ENCODE measurements around the gene ARSG.

Gene ARSG

GRCh38 chr17:68456339-68457167 lies 165.3 kb downstream of the ARSG start:
- DNase-seq: no peak

GRCh38 chr17:68457168-68457538 lies 165.9 kb downstream of the ARSG start, which contains the start of gene WIPI1:
Gene WIPI1, minus strand, starts transcription at chr17:68457496. Its CDS starts 75 bp downstream, at chr17:68457421.
- no peak for DNase-seq

GRCh38 chr17:68457539-68458259 lies 166.4 kb downstream of the ARSG start:
- peak; percentile 99 for DNase-seq

- peak; percentile 44 for DNase-seq
Measured at GRCh38 chr17:68458260-68459036, 167.2 kb downstream of the ARSG start.

- peak; percentile 51 for DNase-seq
Measured at GRCh38 chr17:68459037-68459639, 167.8 kb downstream of the ARSG start.

GRCh38 chr17:68460146-68460545 lies 168.9 kb downstream of the ARSG start:
- peak; percentile 50 for DNase-seq

GRCh38 chr17:68460715-68461114 lies 169.4 kb downstream of the ARSG start:
- peak; percentile 84 for DNase-seq

GRCh38 chr17:68461122-68461539 lies 169.8 kb downstream of the ARSG start:
- DNase-seq: peak; percentile 68

- DNase-seq: peak; percentile 81
Measured at GRCh38 chr17:68461589-68461988, 170.3 kb downstream of the ARSG start.

- DNase-seq: peak; percentile 90
Measured at GRCh38 chr17:68462381-68463210, 171.3 kb downstream of the ARSG start.

GRCh38 chr17:68463211-68464019 lies 172.1 kb downstream of the ARSG start:
- DNase-seq: no peak

- DNase-seq: no peak
Measured at GRCh38 chr17:68468334-68468733, 177.0 kb downstream of the ARSG start.

GRCh38 chr17:68468788-68469187 lies 177.5 kb downstream of the ARSG start:
- DNase-seq: no peak
